ENCODE data around the gene SPACA7. TPM values are rescaled to one million over a fixed set of nuclear protein-coding genes. Genes with fewer than 3 reads are reported as not detected.

The SPACA7 gene
- polyA plus RNA-seq, 3 donors = not detected

DNA sequence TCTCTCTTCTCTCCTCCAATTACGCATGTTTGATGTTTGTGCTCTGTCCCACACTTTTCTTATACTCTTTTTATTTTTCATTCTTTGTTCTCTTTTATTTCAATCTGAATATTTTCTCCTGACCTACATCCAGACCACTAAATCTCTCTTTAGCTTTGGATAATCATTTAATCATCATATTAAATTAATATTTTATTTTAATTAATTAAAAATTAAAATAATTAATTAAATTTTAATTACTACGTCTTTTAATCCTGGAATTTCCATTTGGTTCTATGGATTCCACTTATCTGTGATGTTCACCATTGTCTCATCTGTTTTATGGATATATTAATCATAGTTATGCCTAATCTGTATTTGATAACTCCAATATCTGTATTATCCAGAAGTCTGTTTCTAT is 62.4 kb downstream of the SPACA7 start:
- H3K79me2 ChIP-seq (ENCODE audit: insufficient read depth, low read length) = no peaks in the 10 kb centered on the region
- H3K4me3 ChIP-seq (replicated peaks in 1 of 3; ENCODE audit: low read depth in 2 of 3, low read length in 3 of 3) = no peak overlapping the region
- no peaks in the 10 kb centered on the region for H3K36me3 ChIP-seq (replicated peaks in 1 of 2; ENCODE audit: control insufficient read depth in 1 of 2, insufficient read depth in 2 of 2, low read length in 2 of 2)
- Mint-ChIP-seq H3K4me1 (peaks cover 3% of the 10 kb centered on the region), H3K36me3 (no peaks in the 10 kb centered on the region), H3K9me3 (peaks cover 4 to 14% (median 11%) of the 10 kb centered on the region in 7 donors), H3K4me3 (no peak overlapping the region), H3K27me3 (ENCODE audit: low read depth in 3 of 3) (peaks cover 3 to 22% (median 11%) of the 10 kb centered on the region in 3 donors), H3K27ac (no peak overlapping the region)
- H3K27me3 ChIP-seq (ENCODE audit: control insufficient read depth in 2 of 2, insufficient read depth in 2 of 2, low read length in 2 of 2) = no peaks in the 10 kb centered on the region
- no peak overlapping the region for H3K4me2 ChIP-seq (replicated peaks; ENCODE audit: extremely low read depth, low read length, poor library complexity, severe bottlenecking)
- no peak overlapping the region for H3K27ac ChIP-seq (ENCODE audit: low read depth in 1 of 2, low read length in 2 of 2)
- no peaks in the 10 kb centered on the region for H3K4me1 ChIP-seq (ENCODE audit: control insufficient read depth in 1 of 2, insufficient read depth in 2 of 2, low read length in 2 of 2)
- intact Hi-C loops (cut with micrococcal nuclease) = no loop called here
- H4K20me1 ChIP-seq (ENCODE audit: insufficient read depth, low read length) = no peaks in the 10 kb centered on the region
- DNase-seq = no peak
- no peak for TF ChIP-seq CTCF (IDR thresholded peaks at IDR 0.05)
- peaks cover 5 to 10% of the 10 kb centered on the region in 2 donors for H3K9me3 ChIP-seq (replicated peaks in 1 of 2; ENCODE audit: control insufficient read depth in 1 of 2, insufficient read depth in 1 of 2, low read length in 2 of 2)
- no peak overlapping the region for H2AFZ ChIP-seq (ENCODE audit: insufficient read depth, low read depth, low read length, poor library complexity, severe bottlenecking)
- WGBS (ENCODE audit: insufficient coverage) = no CpG with 5 or more reads among the region's 2 CpGs
- no peak overlapping the region for H3K9ac ChIP-seq (ENCODE audit: insufficient read depth, low read length, poor library complexity, severe bottlenecking)

- Histone ChIP-seq H3K9me3 (replicated peaks in 1 of 2; ENCODE audit: control insufficient read depth in 1 of 2, insufficient read depth in 1 of 2, low read length in 2 of 2) (peaks cover 0 to 5% of the 10 kb centered on the region in 2 donors), H3K4me3 (replicated peaks in 1 of 3; ENCODE audit: low read depth in 2 of 3, low read length in 3 of 3) (no peak overlapping the region), H4K20me1 (ENCODE audit: insufficient read depth, low read length) (no peaks in the 10 kb centered on the region), H3K79me2 (ENCODE audit: insufficient read depth, low read length) (no peaks in the 10 kb centered on the region), H3K4me1 (ENCODE audit: control insufficient read depth in 1 of 2, insufficient read depth in 2 of 2, low read length in 2 of 2) (no peaks in the 10 kb centered on the region), H2AFZ (ENCODE audit: insufficient read depth, low read depth, low read length, poor library complexity, severe bottlenecking) (no peak overlapping the region), H3K36me3 (replicated peaks in 1 of 2; ENCODE audit: control insufficient read depth in 1 of 2, insufficient read depth in 2 of 2, low read length in 2 of 2) (no peaks in the 10 kb centered on the region), H3K27ac (ENCODE audit: low read depth in 1 of 2, low read length in 2 of 2) (no peak overlapping the region), H3K4me2 (replicated peaks; ENCODE audit: extremely low read depth, low read length, poor library complexity, severe bottlenecking) (no peak overlapping the region), H3K9ac (ENCODE audit: insufficient read depth, low read length, poor library complexity, severe bottlenecking) (no peak overlapping the region), H3K27me3 (ENCODE audit: control insufficient read depth in 2 of 2, insufficient read depth in 2 of 2, low read length in 2 of 2) (no peaks in the 10 kb centered on the region)
- peaks cover 10 to 28% (median 15%) of the 10 kb centered on the region in 3 donors for H3K27me3 Mint-ChIP-seq (ENCODE audit: low read depth in 3 of 3)
- DNase-seq = no peak
- no peak overlapping the region for H3K4me3 Mint-ChIP-seq
- intact Hi-C loops (cut with micrococcal nuclease) = no loop called here
- H3K9me3 Mint-ChIP-seq = peaks cover 4 to 14% (median 8%) of the 10 kb centered on the region in 7 donors
- TF ChIP-seq CTCF (IDR thresholded peaks at IDR 0.05) = no peak
- H3K4me1 Mint-ChIP-seq = peaks cover 5% of the 10 kb centered on the region
- H3K36me3 Mint-ChIP-seq = no peaks in the 10 kb centered on the region
- 89% methylated on average over 13 of the region's 17 CpGs for WGBS (ENCODE audit: insufficient coverage)
- no peak overlapping the region for H3K27ac Mint-ChIP-seq
Observed at GRCh38 chr13:112441226-112441625, 65.1 kb downstream of the SPACA7 start.

All from CD14-positive monocyte (primary cell).